ENCODE data around the gene SOX6.

SOX6 gene

GRCh38 chr11:15991215-15991614, 365.1 kb downstream of the SOX6 start:
- DNase-seq (ENCODE audit: low spot score) = no peak

GRCh38 chr11:15989685-15990084, 366.7 kb downstream of the SOX6 start:
- no peak for DNase-seq (ENCODE audit: low spot score)

GRCh38 chr11:15988693-15989231, 367.6 kb downstream of the SOX6 start:
- DNase-seq (ENCODE audit: low spot score) = no peak

GRCh38 chr11:15988016-15988550, 368.3 kb downstream of the SOX6 start:
- DNase-seq (ENCODE audit: low spot score) = no peak

- no peak for DNase-seq (ENCODE audit: low spot score)
These were observed 369.3 kb downstream of the SOX6 start for GRCh38 chr11:15987046-15987445.

- no peak for DNase-seq (ENCODE audit: low spot score)
These were observed 370.5 kb downstream of the SOX6 start for GRCh38 chr11:15985860-15986139.

- no peak for DNase-seq (ENCODE audit: low spot score)
These were observed 371.1 kb downstream of the SOX6 start for GRCh38 chr11:15985127-15985859.

GRCh38 chr11:15981292-15981691, 375.1 kb downstream of the SOX6 start:
- DNase-seq (ENCODE audit: low spot score) = no peak

- no peak for DNase-seq (ENCODE audit: low spot score)
These were observed 379.2 kb downstream of the SOX6 start for GRCh38 chr11:15977116-15977515.

- no peak for DNase-seq (ENCODE audit: low spot score)
These were observed 379.8 kb downstream of the SOX6 start for GRCh38 chr11:15976433-15977045.

- no peak for DNase-seq (ENCODE audit: low spot score)
These were observed 380.6 kb downstream of the SOX6 start for GRCh38 chr11:15975742-15976141.

GRCh38 chr11:15972838-15973237, 383.5 kb downstream of the SOX6 start:
- DNase-seq (ENCODE audit: low spot score) = no peak

- no peak for DNase-seq (ENCODE audit: low spot score)
These were observed 385.2 kb downstream of the SOX6 start for GRCh38 chr11:15971215-15971546.

GRCh38 chr11:15970506-15971214, 385.7 kb downstream of the SOX6 start:
- DNase-seq (ENCODE audit: low spot score) = no peak

- DNase-seq (ENCODE audit: low spot score) = no peak
These were observed 386.5 kb downstream of the SOX6 start for GRCh38 chr11:15969701-15970329.

- DNase-seq (ENCODE audit: low spot score) = no peak
These were observed 387.1 kb downstream of the SOX6 start for GRCh38 chr11:15969281-15969680.

- no peak for DNase-seq (ENCODE audit: low spot score)
These were observed 387.8 kb downstream of the SOX6 start for GRCh38 chr11:15968461-15969130.

GRCh38 chr11:15967966-15968365, 388.4 kb downstream of the SOX6 start:
- DNase-seq (ENCODE audit: low spot score) = no peak

GRCh38 chr11:15967166-15967565, 389.2 kb downstream of the SOX6 start:
- DNase-seq (ENCODE audit: low spot score) = no peak

GRCh38 chr11:15965562-15966250, 390.6 kb downstream of the SOX6 start:
- DNase-seq (ENCODE audit: low spot score) = no peak

- no peak for DNase-seq (ENCODE audit: low spot score)
These were observed 393.1 kb downstream of the SOX6 start for GRCh38 chr11:15963266-15963665.

Measured in D341Med (cell line).